ENCODE measurements around the gene SMC6.

- no peak for TF ChIP-seq CTCF (IDR thresholded peaks at IDR 0.05)
- no peak for TF ChIP-seq POLR2A (IDR thresholded peaks at IDR 0.05)
- no peak for TF ChIP-seq POLR2AphosphoS5 (IDR thresholded peaks at IDR 0.05)
- TF ChIP-seq EP300 (IDR thresholded peaks at IDR 0.05): no peak
Measured at GRCh38 chr2:17626986-17627385, 126.6 kb downstream of the SMC6 start.
